HEK293 (cell line): ENCODE data around the gene HNRNPK.

Source experiments
- PRDM1 ChIP-seq: fragments of 450-650 bp; formaldehyde crosslinking; IDR thresholded peaks from 2 replicates; pipeline ENCODE4; 2016; ENCODE audit warnings: missing biosample characterization, missing genetic modification characterization
- YY1 ChIP-seq: fragments of 450-650 bp; formaldehyde crosslinking; IDR thresholded peaks from 2 replicates; pipeline ENCODE4 v1.5.1; 2018; ENCODE audit warnings: missing biosample characterization, missing genetic modification characterization
- ZBTB7A ChIP-seq: fragments of 450-650 bp; formaldehyde crosslinking; IDR thresholded peaks from 2 replicates; pipeline ENCODE4 v1.5.1; 2016; ENCODE audit warnings: low read depth, missing biosample characterization, missing genetic modification characterization
- ZNF274 ChIP-seq, 2 experiments: fragments of 200-500 bp in 1 of 2; fragments of 450-650 bp in 1 of 2; sonication (Bioruptor generic) in 1 of 2; formaldehyde crosslinking in 1 of 2; IDR thresholded peaks; 2 replicates each; pipeline versions ENCODE4 v1.5.1 to v1.6.1; 2014 to 2016; ENCODE audit warnings: borderline replicate concordance in 1 of 2, inconsistent platforms in 1 of 2, low read length in 1 of 2, missing biosample characterization in 1 of 2, missing genetic modification characterization in 1 of 2
- ZNF404 ChIP-seq: fragments of 450-650 bp; formaldehyde crosslinking; IDR thresholded peaks from 2 replicates; pipeline ENCODE4 v1.5.1; 2017; ENCODE audit warnings: missing biosample characterization, missing genetic modification characterization
- ZNF426 ChIP-seq: fragments of 450-650 bp; formaldehyde crosslinking; IDR thresholded peaks from 2 replicates; pipeline ENCODE4 v1.5.1; 2017; ENCODE audit warnings: missing biosample characterization, missing genetic modification characterization, mild to moderate bottlenecking, inconsistent platforms, moderate library complexity
- ZNF521 ChIP-seq: fragments of 450-650 bp; formaldehyde crosslinking; IDR thresholded peaks from 2 replicates; pipeline ENCODE4 v1.5.1; 2017; ENCODE audit warnings: missing biosample characterization, mild to moderate bottlenecking, missing genetic modification characterization
- ZNF600 ChIP-seq: fragments of 450-650 bp; formaldehyde crosslinking; IDR thresholded peaks from 2 replicates; pipeline ENCODE4 v1.5.1; 2016; ENCODE audit warnings: missing biosample characterization, missing genetic modification characterization
- ZNF626 ChIP-seq: fragments of 450-650 bp; sonication (Bioruptor Pico); formaldehyde crosslinking; IDR thresholded peaks from 2 replicates; pipeline ENCODE4 v1.5.1; 2018; ENCODE audit warnings: missing biosample characterization, missing genetic modification characterization, inconsistent platforms
- ZNF747 ChIP-seq: fragments of 450-650 bp; formaldehyde crosslinking; IDR thresholded peaks from 2 replicates; pipeline ENCODE4 v1.5.1; 2016; ENCODE audit warnings: missing biosample characterization, missing genetic modification characterization
- TF ChIP-seq, protein P1 (sequence below): fragments of 450-650 bp; formaldehyde crosslinking; IDR thresholded peaks from 2 replicates; pipeline ENCODE4 v1.5.1; 2016; ENCODE audit warnings: missing biosample characterization, missing genetic modification characterization, low read depth
- TF ChIP-seq, protein P2 (sequence below): fragments of 450-650 bp; formaldehyde crosslinking; IDR thresholded peaks from 2 replicates; pipeline ENCODE4 v1.5.1; 2016; ENCODE audit warnings: missing biosample characterization, missing genetic modification characterization
- TF ChIP-seq, protein P3 (sequence below): fragments of 450-650 bp; formaldehyde crosslinking; IDR thresholded peaks from 2 replicates; pipeline ENCODE4 v1.5.1; 2016; ENCODE audit warnings: missing biosample characterization, missing genetic modification characterization
- TF ChIP-seq, protein P4 (sequence below): fragments of 450-650 bp; formaldehyde crosslinking; IDR thresholded peaks from 2 replicates; pipeline ENCODE4 v1.5.1; 2016; ENCODE audit warnings: missing biosample characterization, missing genetic modification characterization

DNA sequence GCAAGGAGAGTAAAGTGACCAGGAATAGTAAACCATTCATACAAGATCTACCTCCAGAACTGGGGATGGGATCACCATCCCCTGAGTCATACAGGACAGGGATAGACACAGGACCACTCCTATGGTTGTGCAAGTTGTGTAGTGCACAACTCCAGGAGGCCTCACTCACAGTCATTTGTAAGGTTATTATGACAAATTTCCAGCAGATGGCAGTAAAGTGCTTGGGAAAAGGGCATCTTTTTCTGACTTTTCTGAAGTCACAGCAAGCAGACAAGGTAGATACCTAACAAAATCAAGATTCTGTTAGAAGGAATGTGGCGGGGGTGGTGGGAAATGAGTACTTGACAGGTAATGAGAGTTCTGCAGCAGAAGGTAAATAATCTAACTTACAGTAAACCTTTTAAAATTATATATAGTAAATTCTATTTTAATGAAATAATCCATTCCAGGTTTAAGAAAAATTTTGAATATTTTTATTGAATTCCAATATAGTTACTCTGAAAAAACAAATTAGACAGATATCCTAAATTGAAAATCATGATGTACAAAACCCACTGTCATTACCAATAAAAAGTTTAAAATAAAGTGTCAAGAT, 42.1 kb downstream of the HNRNPK start:
- TF ChIP-seq, protein P1, sequence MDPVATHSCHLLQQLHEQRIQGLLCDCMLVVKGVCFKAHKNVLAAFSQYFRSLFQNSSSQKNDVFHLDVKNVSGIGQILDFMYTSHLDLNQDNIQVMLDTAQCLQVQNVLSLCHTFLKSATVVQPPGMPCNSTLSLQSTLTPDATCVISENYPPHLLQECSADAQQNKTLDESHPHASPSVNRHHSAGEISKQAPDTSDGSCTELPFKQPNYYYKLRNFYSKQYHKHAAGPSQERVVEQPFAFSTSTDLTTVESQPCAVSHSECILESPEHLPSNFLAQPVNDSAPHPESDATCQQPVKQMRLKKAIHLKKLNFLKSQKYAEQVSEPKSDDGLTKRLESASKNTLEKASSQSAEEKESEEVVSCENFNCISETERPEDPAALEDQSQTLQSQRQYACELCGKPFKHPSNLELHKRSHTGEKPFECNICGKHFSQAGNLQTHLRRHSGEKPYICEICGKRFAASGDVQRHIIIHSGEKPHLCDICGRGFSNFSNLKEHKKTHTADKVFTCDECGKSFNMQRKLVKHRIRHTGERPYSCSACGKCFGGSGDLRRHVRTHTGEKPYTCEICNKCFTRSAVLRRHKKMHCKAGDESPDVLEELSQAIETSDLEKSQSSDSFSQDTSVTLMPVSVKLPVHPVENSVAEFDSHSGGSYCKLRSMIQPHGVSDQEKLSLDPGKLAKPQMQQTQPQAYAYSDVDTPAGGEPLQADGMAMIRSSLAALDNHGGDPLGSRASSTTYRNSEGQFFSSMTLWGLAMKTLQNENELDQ (tag by site-specific recombination): no peak
- TF ChIP-seq YY1 (no peak), ZNF626 (tag by site-specific recombination) (no peak), ZNF274 (IDR thresholded peaks at IDR 0.05; ENCODE audit: low read length) (no peak), ZNF274 (tag by site-specific recombination; IDR thresholded peaks at IDR 0.05; ENCODE audit: borderline replicate concordance) (no peak), ZNF426 (tag by site-specific recombination) (no peak), ZBTB7A (tag by site-specific recombination) (no peak), ZNF521 (tag by site-specific recombination) (no peak), ZNF600 (tag by site-specific recombination) (no peak), PRDM1 (tag by site-specific recombination) (no peak), ZNF404 (no peak), ZNF747 (tag by site-specific recombination) (no peak)
- TF ChIP-seq, protein P2, sequence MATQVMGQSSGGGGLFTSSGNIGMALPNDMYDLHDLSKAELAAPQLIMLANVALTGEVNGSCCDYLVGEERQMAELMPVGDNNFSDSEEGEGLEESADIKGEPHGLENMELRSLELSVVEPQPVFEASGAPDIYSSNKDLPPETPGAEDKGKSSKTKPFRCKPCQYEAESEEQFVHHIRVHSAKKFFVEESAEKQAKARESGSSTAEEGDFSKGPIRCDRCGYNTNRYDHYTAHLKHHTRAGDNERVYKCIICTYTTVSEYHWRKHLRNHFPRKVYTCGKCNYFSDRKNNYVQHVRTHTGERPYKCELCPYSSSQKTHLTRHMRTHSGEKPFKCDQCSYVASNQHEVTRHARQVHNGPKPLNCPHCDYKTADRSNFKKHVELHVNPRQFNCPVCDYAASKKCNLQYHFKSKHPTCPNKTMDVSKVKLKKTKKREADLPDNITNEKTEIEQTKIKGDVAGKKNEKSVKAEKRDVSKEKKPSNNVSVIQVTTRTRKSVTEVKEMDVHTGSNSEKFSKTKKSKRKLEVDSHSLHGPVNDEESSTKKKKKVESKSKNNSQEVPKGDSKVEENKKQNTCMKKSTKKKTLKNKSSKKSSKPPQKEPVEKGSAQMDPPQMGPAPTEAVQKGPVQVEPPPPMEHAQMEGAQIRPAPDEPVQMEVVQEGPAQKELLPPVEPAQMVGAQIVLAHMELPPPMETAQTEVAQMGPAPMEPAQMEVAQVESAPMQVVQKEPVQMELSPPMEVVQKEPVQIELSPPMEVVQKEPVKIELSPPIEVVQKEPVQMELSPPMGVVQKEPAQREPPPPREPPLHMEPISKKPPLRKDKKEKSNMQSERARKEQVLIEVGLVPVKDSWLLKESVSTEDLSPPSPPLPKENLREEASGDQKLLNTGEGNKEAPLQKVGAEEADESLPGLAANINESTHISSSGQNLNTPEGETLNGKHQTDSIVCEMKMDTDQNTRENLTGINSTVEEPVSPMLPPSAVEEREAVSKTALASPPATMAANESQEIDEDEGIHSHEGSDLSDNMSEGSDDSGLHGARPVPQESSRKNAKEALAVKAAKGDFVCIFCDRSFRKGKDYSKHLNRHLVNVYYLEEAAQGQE: no peak
- TF ChIP-seq, protein P3, sequence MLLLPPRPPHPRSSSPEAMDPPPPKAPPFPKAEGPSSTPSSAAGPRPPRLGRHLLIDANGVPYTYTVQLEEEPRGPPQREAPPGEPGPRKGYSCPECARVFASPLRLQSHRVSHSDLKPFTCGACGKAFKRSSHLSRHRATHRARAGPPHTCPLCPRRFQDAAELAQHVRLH (tag by site-specific recombination): no peak
- TF ChIP-seq, protein P4, sequence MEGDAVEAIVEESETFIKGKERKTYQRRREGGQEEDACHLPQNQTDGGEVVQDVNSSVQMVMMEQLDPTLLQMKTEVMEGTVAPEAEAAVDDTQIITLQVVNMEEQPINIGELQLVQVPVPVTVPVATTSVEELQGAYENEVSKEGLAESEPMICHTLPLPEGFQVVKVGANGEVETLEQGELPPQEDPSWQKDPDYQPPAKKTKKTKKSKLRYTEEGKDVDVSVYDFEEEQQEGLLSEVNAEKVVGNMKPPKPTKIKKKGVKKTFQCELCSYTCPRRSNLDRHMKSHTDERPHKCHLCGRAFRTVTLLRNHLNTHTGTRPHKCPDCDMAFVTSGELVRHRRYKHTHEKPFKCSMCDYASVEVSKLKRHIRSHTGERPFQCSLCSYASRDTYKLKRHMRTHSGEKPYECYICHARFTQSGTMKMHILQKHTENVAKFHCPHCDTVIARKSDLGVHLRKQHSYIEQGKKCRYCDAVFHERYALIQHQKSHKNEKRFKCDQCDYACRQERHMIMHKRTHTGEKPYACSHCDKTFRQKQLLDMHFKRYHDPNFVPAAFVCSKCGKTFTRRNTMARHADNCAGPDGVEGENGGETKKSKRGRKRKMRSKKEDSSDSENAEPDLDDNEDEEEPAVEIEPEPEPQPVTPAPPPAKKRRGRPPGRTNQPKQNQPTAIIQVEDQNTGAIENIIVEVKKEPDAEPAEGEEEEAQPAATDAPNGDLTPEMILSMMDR: no peak
